ENCODE results near the gene ENOX1. TPM values are rescaled to one million over a fixed set of nuclear protein-coding genes. Genes with fewer than 3 reads are reported as not detected.

The ENOX1 gene
- polyA plus RNA-seq, 1 donor (not counting 4 experiments of a cell fraction or from before 2014, with no cell fraction given), result 1.1 TPM

- Histone ChIP-seq H3K9ac (ENCODE audit: control insufficient read depth, extremely low read depth, insufficient read depth, low read length) (no peak overlapping the region), H3K27ac (ENCODE audit: control insufficient read depth, insufficient read depth, low read length) (no peak overlapping the region), H3K9me3 (ENCODE audit: control insufficient read depth, low read depth, low read length) (no peaks in the 10 kb centered on the region), H3K4me2 (ENCODE audit: control insufficient read depth, extremely low read depth, insufficient read depth, low read depth, low read length) (no peak overlapping the region), H3K9me1 (ENCODE audit: control insufficient read depth, extremely low read depth, insufficient read depth, low read length) (no peaks in the 10 kb centered on the region), H2AFZ (ENCODE audit: control insufficient read depth, low read length) (no peak overlapping the region), H3K27me3 (ENCODE audit: control insufficient read depth, extremely low read depth, insufficient read depth, low read length) (no peaks in the 10 kb centered on the region), H3K4me3 (ENCODE audit: control insufficient read depth in 2 of 3, extremely low read depth in 1 of 3, insufficient read depth in 2 of 3, low read depth in 1 of 3, low read length in 3 of 3) (no peak overlapping the region), H3K79me2 (ENCODE audit: control insufficient read depth, insufficient read depth, low read length) (no peaks in the 10 kb centered on the region), H3K36me3 (ENCODE audit: control insufficient read depth in 2 of 2, extremely low read depth in 1 of 2, insufficient read depth in 2 of 2, low read length in 2 of 2) (no peaks in the 10 kb centered on the region), H4K20me1 (ENCODE audit: control insufficient read depth, extremely low read depth, insufficient read depth, low read length) (no peaks in the 10 kb centered on the region), H3K4me1 (ENCODE audit: control insufficient read depth, extremely low read depth, insufficient read depth, low read length) (no peaks in the 10 kb centered on the region)
- dilution Hi-C loops (cut with MboI; ENCODE audit: extremely low pct_ligation_motif_present, low sequenced_read_pairs), result no loop called here
- no peak for FAIRE-seq
- no peak for DNase-seq (ENCODE audit: low read depth, low spot score)
- TF ChIP-seq EZH2 (IDR thresholded peaks at IDR 0.05; ENCODE audit: low read length) (no peak), CTCF (optimal IDR thresholded peaks at IDR 0.05 in 1 of 3, IDR thresholded peaks at IDR 0.05 in 1 of 3, conservative IDR thresholded peaks at IDR 0.05 in 1 of 3; ENCODE audit: extremely low read depth in 1 of 3, insufficient read depth in 2 of 3, low read length in 3 of 3) (no peak)
Observed at GRCh38 chr13:43414111-43414510, 372.7 kb downstream of the ENOX1 start.

GRCh38 chr13:43411741-43412140 lies 375.0 kb downstream of the ENOX1 start:
- H3K4me2 ChIP-seq (ENCODE audit: control insufficient read depth, extremely low read depth, insufficient read depth, low read depth, low read length), result no peak overlapping the region
- dilution Hi-C loops (cut with MboI; ENCODE audit: extremely low pct_ligation_motif_present, low sequenced_read_pairs), result no loop called here

GRCh38 chr13:43411211-43411610 lies 375.6 kb downstream of the ENOX1 start:
- no peaks in the 10 kb centered on the region for H3K9me1 ChIP-seq (ENCODE audit: control insufficient read depth, extremely low read depth, insufficient read depth, low read length)
- dilution Hi-C loops (cut with MboI; ENCODE audit: extremely low pct_ligation_motif_present, low sequenced_read_pairs), result no loop called here
- H3K9ac ChIP-seq (ENCODE audit: control insufficient read depth, extremely low read depth, insufficient read depth, low read length), result no peak overlapping the region
- H3K36me3 ChIP-seq (ENCODE audit: control insufficient read depth in 2 of 2, extremely low read depth in 1 of 2, insufficient read depth in 2 of 2, low read length in 2 of 2), result no peaks in the 10 kb centered on the region
- TF ChIP-seq EZH2 (IDR thresholded peaks at IDR 0.05; ENCODE audit: low read length) (no peak), CTCF (optimal IDR thresholded peaks at IDR 0.05 in 1 of 3, IDR thresholded peaks at IDR 0.05 in 1 of 3, conservative IDR thresholded peaks at IDR 0.05 in 1 of 3; ENCODE audit: extremely low read depth in 1 of 3, insufficient read depth in 2 of 3, low read length in 3 of 3) (no peak)
- H4K20me1 ChIP-seq (ENCODE audit: control insufficient read depth, extremely low read depth, insufficient read depth, low read length), result no peaks in the 10 kb centered on the region
- H3K79me2 ChIP-seq (ENCODE audit: control insufficient read depth, insufficient read depth, low read length), result no peaks in the 10 kb centered on the region
- H3K9me3 ChIP-seq (ENCODE audit: control insufficient read depth, low read depth, low read length), result no peaks in the 10 kb centered on the region
- no peak for DNase-seq (ENCODE audit: low read depth, low spot score)
- H3K27me3 ChIP-seq (ENCODE audit: control insufficient read depth, extremely low read depth, insufficient read depth, low read length), result no peaks in the 10 kb centered on the region
- no peak for FAIRE-seq
- no peaks in the 10 kb centered on the region for H3K4me1 ChIP-seq (ENCODE audit: control insufficient read depth, extremely low read depth, insufficient read depth, low read length)
- no peak overlapping the region for H3K4me3 ChIP-seq (ENCODE audit: control insufficient read depth in 2 of 3, extremely low read depth in 1 of 3, insufficient read depth in 2 of 3, low read depth in 1 of 3, low read length in 3 of 3)
- H2AFZ ChIP-seq (ENCODE audit: control insufficient read depth, low read length), result no peak overlapping the region
- H3K27ac ChIP-seq (ENCODE audit: control insufficient read depth, insufficient read depth, low read length), result no peak overlapping the region
- H3K4me2 ChIP-seq (ENCODE audit: control insufficient read depth, extremely low read depth, insufficient read depth, low read depth, low read length), result no peak overlapping the region

More at GRCh38 chr13:43411741-43412140, 375.0 kb downstream of the ENOX1 start:
- Histone ChIP-seq H4K20me1 (ENCODE audit: control insufficient read depth, extremely low read depth, insufficient read depth, low read length) (no peaks in the 10 kb centered on the region), H3K79me2 (ENCODE audit: control insufficient read depth, insufficient read depth, low read length) (no peaks in the 10 kb centered on the region), H3K4me1 (ENCODE audit: control insufficient read depth, extremely low read depth, insufficient read depth, low read length) (no peaks in the 10 kb centered on the region), H3K9ac (ENCODE audit: control insufficient read depth, extremely low read depth, insufficient read depth, low read length) (no peak overlapping the region), H3K27ac (ENCODE audit: control insufficient read depth, insufficient read depth, low read length) (no peak overlapping the region), H2AFZ (ENCODE audit: control insufficient read depth, low read length) (no peak overlapping the region), H3K9me3 (ENCODE audit: control insufficient read depth, low read depth, low read length) (no peaks in the 10 kb centered on the region), H3K9me1 (ENCODE audit: control insufficient read depth, extremely low read depth, insufficient read depth, low read length) (no peaks in the 10 kb centered on the region), H3K27me3 (ENCODE audit: control insufficient read depth, extremely low read depth, insufficient read depth, low read length) (no peaks in the 10 kb centered on the region), H3K36me3 (ENCODE audit: control insufficient read depth in 2 of 2, extremely low read depth in 1 of 2, insufficient read depth in 2 of 2, low read length in 2 of 2) (no peaks in the 10 kb centered on the region), H3K4me3 (ENCODE audit: control insufficient read depth in 2 of 3, extremely low read depth in 1 of 3, insufficient read depth in 2 of 3, low read depth in 1 of 3, low read length in 3 of 3) (no peak overlapping the region)
- no peak for TF ChIP-seq EZH2 (IDR thresholded peaks at IDR 0.05; ENCODE audit: low read length)
- DNase-seq (ENCODE audit: low read depth, low spot score) (no peak), FAIRE-seq (no peak)

Measured in keratinocyte (primary cell).